Stimulated activated CD8-positive, alpha-beta memory T cell treated with anti-CD3 and anti-CD28 coated beads, Interleukin-4, amount 100 ng/mL, for 4 hours (primary cell): ENCODE results near the gene TUNAR.

Source experiments
- DNase-seq, 2 donors: peaks; one replicate each; pipeline ENCODE4 v3.0.0-alpha.2; 2020; ENCODE audit warnings: low read depth in 2 of 2, low spot score in 1 of 2

The TUNAR gene

GRCh38 chr14:95876761-95877538, at the start of gene TUNAR:
Gene TUNAR, plus strand, starts transcription at chr14:95876832.
- DNase-seq: no peak

GRCh38 chr14:95828649-95829265, 47.9 kb upstream of the TUNAR start:
- DNase-seq: no peak

- DNase-seq: no peak
These were observed 47.3 kb upstream of the TUNAR start for GRCh38 chr14:95829321-95829720.

- DNase-seq: no peak
These were observed 46.2 kb upstream of the TUNAR start for GRCh38 chr14:95830386-95830785.

- no peak for DNase-seq
These were observed 45.6 kb upstream of the TUNAR start for GRCh38 chr14:95831041-95831440.

GRCh38 chr14:95831468-95831867, 45.2 kb upstream of the TUNAR start:
- DNase-seq: no peak

GRCh38 chr14:95832012-95832411, 44.6 kb upstream of the TUNAR start:
- no peak for DNase-seq

GRCh38 chr14:95833429-95833828, 43.2 kb upstream of the TUNAR start:
- DNase-seq: no peak

GRCh38 chr14:95834496-95834895, 42.1 kb upstream of the TUNAR start:
- no peak for DNase-seq

GRCh38 chr14:95835121-95835730, 41.4 kb upstream of the TUNAR start:
- no peak for DNase-seq

GRCh38 chr14:95838862-95839261, 37.8 kb upstream of the TUNAR start:
- DNase-seq: no peak

- no peak for DNase-seq
These were observed 36.4 kb upstream of the TUNAR start for GRCh38 chr14:95840094-95840700.

GRCh38 chr14:95841668-95842067, 35.0 kb upstream of the TUNAR start:
- no peak for DNase-seq

- no peak for DNase-seq
These were observed 26.9 kb upstream of the TUNAR start for GRCh38 chr14:95849761-95850160.

- DNase-seq: no peak
These were observed 26.2 kb upstream of the TUNAR start for GRCh38 chr14:95850429-95850828.

- no peak for DNase-seq
These were observed 21.0 kb upstream of the TUNAR start for GRCh38 chr14:95855606-95856005.

- no peak for DNase-seq
These were observed 19.4 kb upstream of the TUNAR start for GRCh38 chr14:95857275-95857674.

- no peak for DNase-seq
These were observed 17.7 kb upstream of the TUNAR start for GRCh38 chr14:95858893-95859292.

GRCh38 chr14:95862243-95862642, 14.4 kb upstream of the TUNAR start:
- DNase-seq: no peak

- DNase-seq: no peak
These were observed 13.3 kb upstream of the TUNAR start for GRCh38 chr14:95863295-95863694.

GRCh38 chr14:95869776-95870175, 6.9 kb upstream of the TUNAR start:
- no peak for DNase-seq

- no peak for DNase-seq
These were observed 5.9 kb upstream of the TUNAR start for GRCh38 chr14:95870772-95871171.
